ENCODE results near the gene TMEM203. TPM values are rescaled to one million over a fixed set of nuclear protein-coding genes. Genes with fewer than 3 reads are reported as not detected.

Gene TMEM203
- total and polyA plus RNA-seq, 10 of the 15 experiments (the other 5 are each of a cell fraction or from before 2014, with no cell fraction given), result 7.2 to 68.1 (median 33.8) TPM

GRCh38 chr9:137178201-137178938, 27.1 kb downstream of the TMEM203 start (continued):
- TF ChIP-seq, protein P1, sequence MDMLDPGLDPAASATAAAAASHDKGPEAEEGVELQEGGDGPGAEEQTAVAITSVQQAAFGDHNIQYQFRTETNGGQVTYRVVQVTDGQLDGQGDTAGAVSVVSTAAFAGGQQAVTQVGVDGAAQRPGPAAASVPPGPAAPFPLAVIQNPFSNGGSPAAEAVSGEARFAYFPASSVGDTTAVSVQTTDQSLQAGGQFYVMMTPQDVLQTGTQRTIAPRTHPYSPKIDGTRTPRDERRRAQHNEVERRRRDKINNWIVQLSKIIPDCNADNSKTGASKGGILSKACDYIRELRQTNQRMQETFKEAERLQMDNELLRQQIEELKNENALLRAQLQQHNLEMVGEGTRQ (IDR thresholded peaks at IDR 0.05; ENCODE audit: borderline replicate concordance, low read depth, low read length), result no peak

- POLR2A ChIA-PET, result interaction anchor here (2.1 kb wide), 1 partner anchor 26 kb away, joined by 9 read pairs; no protein-coding TSS in a partner anchor
- SMC1A ChIA-PET (ENCODE audit: uncharacterized antibody, unreplicated experiment), result interaction anchor here (1.0 kb wide), 1 partner anchor 48 kb away, joined by 3 read pairs; no protein-coding TSS in a partner anchor
- ATAC-seq, result peak; percentile 80
- Histone ChIP-seq H2AFZ (ENCODE audit: control insufficient read depth, low read depth, low read length) (no peak overlapping the region), H4K20me1 (ENCODE audit: control insufficient read depth, insufficient read depth) (no peaks in the 10 kb centered on the region), H3K9ac (ENCODE audit: control insufficient read depth, insufficient read depth, low read length) (no peak overlapping the region), H3K4me2 (ENCODE audit: control insufficient read depth, insufficient read depth) (no peak overlapping the region), H3K79me2 (ENCODE audit: control insufficient read depth, insufficient read depth, low read length) (no peaks in the 10 kb centered on the region), H3K27ac (ENCODE audit: control insufficient read depth, insufficient read depth) (no peak overlapping the region), H3K36me3 (ENCODE audit: control insufficient read depth in 2 of 2, insufficient read depth in 2 of 2, low read length in 1 of 2) (peaks cover 0 to 9% of the 10 kb centered on the region in 2 experiments; a peak in 3 of 4 replicates), H3K4me1 (ENCODE audit: control insufficient read depth, insufficient read depth, low read length) (no peaks in the 10 kb centered on the region), H3K27me3 (replicated peaks in 1 of 2; ENCODE audit: control insufficient read depth in 2 of 2, insufficient read depth in 2 of 2, low read length in 1 of 2) (no peaks in the 10 kb centered on the region), H3K4me3 (no peak overlapping the region), H3K9me3 (replicated peaks; ENCODE audit: control insufficient read depth, insufficient read depth, low read length) (no peaks in the 10 kb centered on the region)
- FAIRE-seq, result peak; percentile 72
- no peak for DNase-seq (ENCODE audit: low read depth, low spot score)
- CTCF ChIA-PET, result interaction anchor here (0.8 to 2.4 kb wide), 5 partner anchors 12 to 81 kb away, joined by 4 to 13 read pairs (median 4); partner anchors contain the start of genes ANAPC2 and SSNA1
- WGBS (ENCODE audit: insufficient coverage, insufficient replicate concordance, low lambda C conversion rate, missing lambda C conversion rate), result 64% methylated on average over 17 of the region's 17 CpGs
- intact Hi-C loops (cut with micrococcal nuclease; ENCODE audit: unreplicated experiment), result no loop called here
- in situ Hi-C loops (cut with MboI), result no loop called here
- TF ChIP-seq YY1 (IDR thresholded peaks at IDR 0.05; ENCODE audit: low read depth, low read length), result 0 out of 2 replicates have a peak, but pooled peaks have one; percentile 19
- TF ChIP-seq RCOR1 (conservative IDR thresholded peaks at IDR 0.05; ENCODE audit: low read depth, low read length), result no peak
- TF ChIP-seq BCL3 (IDR thresholded peaks at IDR 0.05; ENCODE audit: borderline replicate concordance, insufficient read depth, low read depth, low read length, poor library complexity, severe bottlenecking), result no peak
- no peak for TF ChIP-seq DPF2 (IDR thresholded peaks at IDR 0.05)
- TF ChIP-seq IRF4 (IDR thresholded peaks at IDR 0.05; ENCODE audit: low read depth, low read length), result 0 out of 2 replicates have a peak, but pooled peaks have one; percentile 19
- TF ChIP-seq TARDBP (IDR thresholded peaks at IDR 0.05; ENCODE audit: borderline replicate concordance), result no peak
- TF ChIP-seq POLR2A (IDR thresholded peaks at IDR 0.05; ENCODE audit: low read depth, low read length), result 0 out of 2 replicates have a peak, but pooled peaks have one; percentile 5
- TF ChIP-seq CTCF (IDR thresholded peaks at IDR 0.05 in 2 of 3, conservative IDR thresholded peaks at IDR 0.05 in 1 of 3; ENCODE audit: control insufficient read depth in 2 of 3, extremely low read depth in 1 of 3, insufficient read depth in 1 of 3, low read depth in 3 of 3, low read length in 3 of 3), result peak; percentile 57 to 64 (median 59); a peak in 5 of 6 replicates
- peak; percentile 37; the same call in 1 of the 2 replicates for TF ChIP-seq RAD21 (IDR thresholded peaks at IDR 0.05; ENCODE audit: insufficient read depth, low read depth, low read length)
- RAD21 ChIA-PET (ENCODE audit: unreplicated experiment), result interaction anchor here (0.9 kb wide), 1 partner anchor 26 kb away, joined by 4 read pairs; no protein-coding TSS in a partner anchor
- no TSS peak for BruUV-seq (replicated peaks)
These were observed 28.9 kb downstream of the TMEM203 start for GRCh38 chr9:137176302-137177182.

Measured in GM12878 (cell line).